NCI-H526 (cell line): Measurements from ENCODE around the gene POP4.

Experiments used
- DNase-seq, 2 experiments: peaks; one replicate each; lab custom pipeline; 2025; lab: John Stamatoyannopoulos, UW

Gene POP4

GRCh38 chr19:29662278-29662603 is 56.2 kb downstream of the POP4 start:
- no peak for DNase-seq

GRCh38 chr19:29662604-29663404 is 56.7 kb downstream of the POP4 start:
- no peak for DNase-seq

GRCh38 chr19:29663861-29664752 is 58.0 kb downstream of the POP4 start:
- DNase-seq, result no peak

GRCh38 chr19:29664753-29665214 is 58.7 kb downstream of the POP4 start:
- DNase-seq, result no peak

- peak; percentile 34 to 90 for DNase-seq
Observed at GRCh38 chr19:29665215-29665825, 59.2 kb downstream of the POP4 start, which contains the start of gene PLEKHF1. PLEKHF1 (plus strand) TSS chr19:29665461; CDS start chr19:29673840, 8,379 bp downstream.

GRCh38 chr19:29665826-29666577 is 59.9 kb downstream of the POP4 start:
- DNase-seq, result peak; percentile 25 to 43
